CD4-positive, alpha-beta T cell treated with Interleukin-4 for 4 hours (primary cell): ENCODE measurements around the gene PPP4R1.
A peak's percentile ranks its signal among the peaks of the same experiment; 100 is the strongest.
"Not testable (repeated sequence)": the region's sequence is repeated elsewhere in the genome, so short reads cannot be mapped to it uniquely, and the experiment has no call there.

ENCODE experiments used
- DNase-seq: peaks from one replicate; pipeline ENCODE4 v3.0.0-alpha.2; 2020

The PPP4R1 gene

GRCh38 chr18:9614401-9615279 lies at the start of gene PPP4R1:
Gene PPP4R1, minus strand, starts transcription at chr18:9614559. Its CDS starts 75 bp downstream, at chr18:9614484.
- peak; percentile 60 for DNase-seq

GRCh38 chr18:9663377-9663776 lies 49.0 kb upstream of the PPP4R1 start:
- DNase-seq = no peak

- DNase-seq = peak; percentile 3
Measured at GRCh38 chr18:9661564-9661963, 47.2 kb upstream of the PPP4R1 start.

GRCh38 chr18:9659499-9660375 lies 45.4 kb upstream of the PPP4R1 start:
- DNase-seq = no peak

- no peak for DNase-seq
Measured at GRCh38 chr18:9658087-9658641, 43.8 kb upstream of the PPP4R1 start.

- DNase-seq = no peak
Measured at GRCh38 chr18:9655232-9655767, 40.9 kb upstream of the PPP4R1 start.

- no peak for DNase-seq
Measured at GRCh38 chr18:9653390-9653789, 39.0 kb upstream of the PPP4R1 start.

GRCh38 chr18:9649164-9649540 lies 34.8 kb upstream of the PPP4R1 start:
- no peak for DNase-seq

- no peak for DNase-seq
Measured at GRCh38 chr18:9648431-9649163, 34.2 kb upstream of the PPP4R1 start.

GRCh38 chr18:9647496-9648323 lies 33.4 kb upstream of the PPP4R1 start:
- no peak for DNase-seq

- no peak for DNase-seq
Measured at GRCh38 chr18:9643549-9643948, 29.2 kb upstream of the PPP4R1 start.

- no peak for DNase-seq
Measured at GRCh38 chr18:9642799-9643462, 28.6 kb upstream of the PPP4R1 start.

GRCh38 chr18:9641081-9641480 lies 26.7 kb upstream of the PPP4R1 start:
- not testable (repeated sequence) for DNase-seq

- DNase-seq = no peak
Measured at GRCh38 chr18:9638886-9639285, 24.5 kb upstream of the PPP4R1 start.

- DNase-seq = no peak
Measured at GRCh38 chr18:9637036-9637767, 22.8 kb upstream of the PPP4R1 start.

GRCh38 chr18:9634856-9635255 lies 20.5 kb upstream of the PPP4R1 start:
- DNase-seq = no peak

- DNase-seq = no peak
Measured at GRCh38 chr18:9631814-9632496, 17.6 kb upstream of the PPP4R1 start.

GRCh38 chr18:9630444-9630843 lies 16.1 kb upstream of the PPP4R1 start:
- no peak for DNase-seq

GRCh38 chr18:9629709-9630108 lies 15.3 kb upstream of the PPP4R1 start:
- DNase-seq = no peak

GRCh38 chr18:9628984-9629383 lies 14.6 kb upstream of the PPP4R1 start:
- DNase-seq = no peak
